Neural cell (in vitro differentiated cells): ENCODE data around the gene PGBD5.

ENCODE experiments used
- CTCF ChIP-seq: fragments of 450-650 bp; IDR thresholded peaks from 2 replicates; pipeline ENCODE4 v1.5.1; 2014; ENCODE audit warnings: antibody characterized with exemption, mild to moderate bottlenecking, moderate library complexity; ENCODE audit not compliant: poor library complexity, severe bottlenecking
- EZH2 ChIP-seq: fragments of 200-600, 300-800 bp; shearing (Covaris generic), sonication (generic); IDR thresholded peaks from 2 replicates; pipeline ENCODE4 v1.6.1; 2014; ENCODE audit warnings: antibody characterized with exemption, low read length, borderline replicate concordance, mild to moderate bottlenecking; ENCODE audit not compliant: insufficient read depth, poor library complexity, severe bottlenecking
- POLR2AphosphoS5 ChIP-seq: IDR thresholded peaks from 2 replicates; pipeline ENCODE4 v1.6.1; 2012
- SMC3 ChIP-seq: fragments of 450-650 bp; conservative IDR thresholded peaks from 2 replicates; pipeline ENCODE4 v1.6.1; 2014; ENCODE audit warnings: antibody characterized with exemption, mild to moderate bottlenecking, moderate library complexity; ENCODE audit not compliant: poor library complexity

- TF ChIP-seq POLR2AphosphoS5 (no peak), CTCF (no peak), EZH2 (no peak), SMC3 (no peak)
These were observed 29.2 kb upstream of the PGBD5 start for GRCh38 chr1:230455291-230455690.
